Ovary (tissue), 3 donors: Measurements from ENCODE around the gene NEDD4L.

Experiments used
- EP300 ChIP-seq: sonication (generic); formaldehyde crosslinking; IDR thresholded peaks from one replicate; pipeline ENCODE4 v1.6.1; 2017; ENCODE audit warnings: antibody characterized with exemption
- POLR2A ChIP-seq: fragments of 450-650 bp; IDR thresholded peaks from one replicate; pipeline ENCODE4 v1.6.1; 2017; ENCODE audit warnings: antibody characterized with exemption, mild to moderate bottlenecking, moderate library complexity
- TF ChIP-seq, protein P1 (sequence below), 3 donors: fragments of 450-650 bp in 2 of 3; fragments of 200-600 bp in 1 of 3; IDR thresholded peaks; one replicate each; pipeline versions ENCODE4 v1.5.1 to v1.8.0; 2016 to 2022; ENCODE audit warnings: antibody characterized with exemption in 3 of 3, mild to moderate bottlenecking in 1 of 3
- donor health status: DM: no; HTN: no; CAD: no.

- TF ChIP-seq, protein P1, sequence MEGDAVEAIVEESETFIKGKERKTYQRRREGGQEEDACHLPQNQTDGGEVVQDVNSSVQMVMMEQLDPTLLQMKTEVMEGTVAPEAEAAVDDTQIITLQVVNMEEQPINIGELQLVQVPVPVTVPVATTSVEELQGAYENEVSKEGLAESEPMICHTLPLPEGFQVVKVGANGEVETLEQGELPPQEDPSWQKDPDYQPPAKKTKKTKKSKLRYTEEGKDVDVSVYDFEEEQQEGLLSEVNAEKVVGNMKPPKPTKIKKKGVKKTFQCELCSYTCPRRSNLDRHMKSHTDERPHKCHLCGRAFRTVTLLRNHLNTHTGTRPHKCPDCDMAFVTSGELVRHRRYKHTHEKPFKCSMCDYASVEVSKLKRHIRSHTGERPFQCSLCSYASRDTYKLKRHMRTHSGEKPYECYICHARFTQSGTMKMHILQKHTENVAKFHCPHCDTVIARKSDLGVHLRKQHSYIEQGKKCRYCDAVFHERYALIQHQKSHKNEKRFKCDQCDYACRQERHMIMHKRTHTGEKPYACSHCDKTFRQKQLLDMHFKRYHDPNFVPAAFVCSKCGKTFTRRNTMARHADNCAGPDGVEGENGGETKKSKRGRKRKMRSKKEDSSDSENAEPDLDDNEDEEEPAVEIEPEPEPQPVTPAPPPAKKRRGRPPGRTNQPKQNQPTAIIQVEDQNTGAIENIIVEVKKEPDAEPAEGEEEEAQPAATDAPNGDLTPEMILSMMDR (IDR thresholded peaks at IDR 0.05), result no peak
- TF ChIP-seq POLR2A, result no peak
- no peak for TF ChIP-seq EP300
Measured at GRCh38 chr18:58052960-58053359, 8.9 kb downstream of the NEDD4L start.
